GM12878 (cell line): ENCODE data around the gene MMD2. TPM values are rescaled to one million over a fixed set of nuclear protein-coding genes. Genes with fewer than 3 reads are reported as not detected.

Experiments used
- ATAC-seq: fragments of 200-7000 bp; cut with Tn5 transposase; 3 replicates; pipeline ENCODE4 v1.9.1; 2020; ENCODE audit warnings: mild to moderate bottlenecking, moderate library complexity
- BruUV-seq: library from RNA; stranded (reverse); fragments of 400-500 nt; replicated peaks from 2 replicates; lab custom pipeline; 2021; lab: Mats Ljungman, UMichigan
- CTCF ChIA-PET: fragments of 300-600 bp; sonication (Branson Sonifier 250); formaldehyde crosslinking; extraction: SDS; loops from one replicate; lab custom pipeline; 2021; ENCODE audit warnings: inconsistent platforms; lab: Yijun Ruan, JAX
- POLR2A ChIA-PET: fragments of 350-600 bp; formaldehyde crosslinking; extraction: SDS; loops from one replicate; lab custom pipeline; 2021; ENCODE audit warnings: inconsistent platforms; lab: Charles Lee
- RAD21 ChIA-PET: fragments of 300-600 bp; sonication (Branson Sonifier 250); formaldehyde crosslinking; loops from one replicate; lab custom pipeline; 2023; ENCODE audit warnings: antibody characterized with exemption; ENCODE audit not compliant: unreplicated experiment; lab: Charles Lee
- SMC1A ChIA-PET: fragments of 300-600 bp; sonication (Branson Sonifier 250); formaldehyde crosslinking; loops from one replicate; lab custom pipeline; 2023; ENCODE audit not compliant: unreplicated experiment, uncharacterized antibody; lab: Charles Lee
- DNase-seq: peaks from one replicate; pipeline ENCODE4 v3.0.0-alpha.2; 2011; ENCODE audit warnings: low read depth, low spot score
- FAIRE-seq: peaks from 3 replicates; lab custom pipeline; 2011; peaks lifted over from hg19 to GRCh38; lab: Jason Lieb, UNC
- H2AFZ ChIP-seq: 2 replicates; pipeline ENCODE4 v1.6.0; 2011; ENCODE audit warnings: low read depth, low read length, control low read depth; ENCODE audit not compliant: control insufficient read depth
- H3K27ac ChIP-seq: 2 replicates; pipeline ENCODE4 v1.5.1; 2011; ENCODE audit warnings: control low read depth; ENCODE audit not compliant: control insufficient read depth, insufficient read depth
- H3K27me3 ChIP-seq, 2 experiments: replicated peaks in 1 of 2; 2 replicates each; pipeline versions ENCODE4 v1.6.0 to v1.6.1; 2011; ENCODE audit warnings: low read length in 1 of 2; ENCODE audit not compliant: control insufficient read depth in 2 of 2, insufficient read depth in 2 of 2
- H3K36me3 ChIP-seq, 2 experiments: 2 replicates each; pipeline ENCODE4 v1.5.1; 2011; ENCODE audit warnings: low read length in 1 of 2; ENCODE audit not compliant: control insufficient read depth in 2 of 2, insufficient read depth in 2 of 2
- H3K4me1 ChIP-seq: 2 replicates; pipeline ENCODE4 v1.6.1; 2011; ENCODE audit warnings: mild to moderate bottlenecking, low read length, moderate library complexity, mixed read lengths; ENCODE audit not compliant: control insufficient read depth, insufficient read depth
- H3K4me2 ChIP-seq: 2 replicates; pipeline ENCODE4 v1.6.0; 2011; ENCODE audit warnings: control low read depth; ENCODE audit not compliant: control insufficient read depth, insufficient read depth
- H3K4me3 ChIP-seq: fragments of 200-600 bp; sonication (generic); 2 replicates; pipeline ENCODE4 v1.5.1; 2016
- H3K79me2 ChIP-seq: 2 replicates; pipeline ENCODE4 v1.6.0; 2011; ENCODE audit warnings: low read length; ENCODE audit not compliant: control insufficient read depth, insufficient read depth
- H3K9ac ChIP-seq: 2 replicates; pipeline ENCODE4 v1.8.0; 2011; ENCODE audit warnings: low read length, control low read depth, mixed read lengths; ENCODE audit not compliant: control insufficient read depth, insufficient read depth
- H3K9me3 ChIP-seq: replicated peaks from 3 replicates; pipeline ENCODE4 v1.5.1; 2011; ENCODE audit warnings: mild to moderate bottlenecking, low read length; ENCODE audit not compliant: control insufficient read depth, insufficient read depth
- H4K20me1 ChIP-seq: 2 replicates; pipeline ENCODE4 v1.6.0; 2011; ENCODE audit not compliant: control insufficient read depth, insufficient read depth
- HDGF ChIP-seq: fragments of 450-650 bp; IDR thresholded peaks from 2 replicates; pipeline ENCODE4 v1.6.1; 2016; ENCODE audit warnings: antibody characterized with exemption
- NBN ChIP-seq: fragments of 450-650 bp; IDR thresholded peaks from 2 replicates; pipeline ENCODE4 v1.6.1; 2016
- NFXL1 ChIP-seq: fragments of 450-650 bp; IDR thresholded peaks from 2 replicates; pipeline ENCODE4 v1.6.1; 2017; ENCODE audit warnings: antibody characterized with exemption, mild to moderate bottlenecking, borderline replicate concordance
- YBX1 ChIP-seq: fragments of 450-650 bp; IDR thresholded peaks from 2 replicates; pipeline ENCODE4 v1.6.1; 2016; ENCODE audit warnings: antibody characterized with exemption
- YY1 ChIP-seq: IDR thresholded peaks from 2 replicates; pipeline ENCODE4 v1.6.1; 2011; ENCODE audit warnings: low read depth, mild to moderate bottlenecking, low read length
- ZBED1 ChIP-seq: IDR thresholded peaks from 2 replicates; pipeline ENCODE4 v1.6.1; 2016; ENCODE audit warnings: borderline replicate concordance
- ZNF274 ChIP-seq: IDR thresholded peaks from one replicate; pipeline ENCODE4 v1.8.0; 2011; ENCODE audit not compliant: insufficient read length, insufficient read depth
- WGBS: methylation state at CpG from one replicate; pipeline ENCODE4 v1.1.6; 2016; ENCODE audit warnings: low lambda C conversion rate; ENCODE audit not compliant: insufficient replicate concordance, insufficient coverage; ENCODE audit errors: missing lambda C conversion rate; 5-methylcytosine and 5-hydroxymethylcytosine counted together
- in situ Hi-C: fragments of 300-500 bp; cut with MboI; formaldehyde crosslinking; loops from 9 replicates; pipeline ENCODE4 v1.14.3; 2018; ENCODE audit warnings: mixed read lengths
- intact Hi-C: fragments of 100-400 bp; cut with micrococcal nuclease; formaldehyde crosslinking; loops from one replicate; pipeline ENCODE4 v1.14.2; 2022; ENCODE audit not compliant: unreplicated experiment
- polyA plus RNA-seq, 11 experiments: library from polyadenylated mRNA; depleted of rRNA in 4 of 11; unstranded in 6 of 11; stranded (reverse) in 5 of 11; fragments of >200 nt; fragmentation: Nextera tagmentation in 4 of 11; fragmentation: Illumina TruSeq in 1 of 11; extraction: Ambion mirVana in 4 of 11; extraction: Trizol in 1 of 11; gene quantifications; 1 replicate in 1 of 11; 2 replicates in 10 of 11; pipeline versions ENCODE4 v1.2.1 to v1.2.3, GENCODE V29; 2011 to 2016; ENCODE audit warnings: inconsistent platforms in 2 of 11, missing spikeins in 2 of 11, low read depth in 1 of 11
- total RNA-seq, 4 experiments: library from RNA; depleted of rRNA in 3 of 4; stranded (reverse); fragments of >200 nt in 3 of 4; fragmentation: Illumina TruSeq in 1 of 4; extraction: Trizol in 1 of 4; gene quantifications; 2 replicates each; pipeline versions ENCODE4 v1.2.1 to v1.2.3, GENCODE V29; 2013 to 2021
- TF ChIP-seq, protein P1 (sequence below): fragments of 450-650 bp; conservative IDR thresholded peaks from 2 replicates; pipeline ENCODE4 v1.6.1; 2017; ENCODE audit warnings: mild to moderate bottlenecking, moderate library complexity
- TF ChIP-seq, protein P2 (sequence below): fragments of 450-650 bp; IDR thresholded peaks from 2 replicates; pipeline ENCODE4 v1.6.1; 2017; ENCODE audit warnings: antibody characterized with exemption, mild to moderate bottlenecking, moderate library complexity
- TF ChIP-seq, protein P3 (sequence below): fragments of 450-650 bp; IDR thresholded peaks from 2 replicates; pipeline ENCODE4 v1.6.1; 2017; ENCODE audit warnings: mild to moderate bottlenecking, low read depth, inconsistent platforms; ENCODE audit not compliant: poor library complexity, severe bottlenecking
- TF ChIP-seq, protein P4 (sequence below): fragments of 450-650 bp; IDR thresholded peaks from 2 replicates; pipeline ENCODE4 v1.6.1; 2017; ENCODE audit warnings: mild to moderate bottlenecking, moderate library complexity

MMD2 gene
- total and polyA plus RNA-seq, 10 of the 15 experiments (the other 5 are each of a cell fraction or from before 2014, with no cell fraction given): not detected

DNA sequence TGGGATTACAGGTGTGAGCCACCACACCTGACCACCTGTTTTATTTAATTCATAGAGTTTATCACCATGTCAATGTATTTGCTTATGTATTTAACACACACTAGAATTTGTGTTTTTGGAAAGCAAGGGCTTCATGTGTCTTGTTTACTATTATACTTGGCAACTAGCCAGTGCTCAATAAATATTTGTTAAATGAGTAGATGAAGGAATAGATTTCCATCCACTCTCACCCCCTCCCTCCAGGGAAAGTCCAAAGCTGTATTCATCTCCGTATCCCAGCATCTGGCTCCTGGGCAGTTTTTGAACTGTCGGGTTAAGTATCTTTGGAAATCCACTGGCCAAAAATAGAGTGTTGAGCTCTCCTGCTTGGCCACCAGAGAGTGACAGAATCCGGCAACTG is 70.8 kb downstream of the MMD2 start (continued):
- TF ChIP-seq, protein P1, sequence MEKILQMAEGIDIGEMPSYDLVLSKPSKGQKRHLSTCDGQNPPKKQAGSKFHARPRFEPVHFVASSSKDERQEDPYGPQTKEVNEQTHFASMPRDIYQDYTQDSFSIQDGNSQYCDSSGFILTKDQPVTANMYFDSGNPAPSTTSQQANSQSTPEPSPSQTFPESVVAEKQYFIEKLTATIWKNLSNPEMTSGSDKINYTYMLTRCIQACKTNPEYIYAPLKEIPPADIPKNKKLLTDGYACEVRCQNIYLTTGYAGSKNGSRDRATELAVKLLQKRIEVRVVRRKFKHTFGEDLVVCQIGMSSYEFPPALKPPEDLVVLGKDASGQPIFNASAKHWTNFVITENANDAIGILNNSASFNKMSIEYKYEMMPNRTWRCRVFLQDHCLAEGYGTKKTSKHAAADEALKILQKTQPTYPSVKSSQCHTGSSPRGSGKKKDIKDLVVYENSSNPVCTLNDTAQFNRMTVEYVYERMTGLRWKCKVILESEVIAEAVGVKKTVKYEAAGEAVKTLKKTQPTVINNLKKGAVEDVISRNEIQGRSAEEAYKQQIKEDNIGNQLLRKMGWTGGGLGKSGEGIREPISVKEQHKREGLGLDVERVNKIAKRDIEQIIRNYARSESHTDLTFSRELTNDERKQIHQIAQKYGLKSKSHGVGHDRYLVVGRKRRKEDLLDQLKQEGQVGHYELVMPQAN: no peak
- TF ChIP-seq, protein P2, sequence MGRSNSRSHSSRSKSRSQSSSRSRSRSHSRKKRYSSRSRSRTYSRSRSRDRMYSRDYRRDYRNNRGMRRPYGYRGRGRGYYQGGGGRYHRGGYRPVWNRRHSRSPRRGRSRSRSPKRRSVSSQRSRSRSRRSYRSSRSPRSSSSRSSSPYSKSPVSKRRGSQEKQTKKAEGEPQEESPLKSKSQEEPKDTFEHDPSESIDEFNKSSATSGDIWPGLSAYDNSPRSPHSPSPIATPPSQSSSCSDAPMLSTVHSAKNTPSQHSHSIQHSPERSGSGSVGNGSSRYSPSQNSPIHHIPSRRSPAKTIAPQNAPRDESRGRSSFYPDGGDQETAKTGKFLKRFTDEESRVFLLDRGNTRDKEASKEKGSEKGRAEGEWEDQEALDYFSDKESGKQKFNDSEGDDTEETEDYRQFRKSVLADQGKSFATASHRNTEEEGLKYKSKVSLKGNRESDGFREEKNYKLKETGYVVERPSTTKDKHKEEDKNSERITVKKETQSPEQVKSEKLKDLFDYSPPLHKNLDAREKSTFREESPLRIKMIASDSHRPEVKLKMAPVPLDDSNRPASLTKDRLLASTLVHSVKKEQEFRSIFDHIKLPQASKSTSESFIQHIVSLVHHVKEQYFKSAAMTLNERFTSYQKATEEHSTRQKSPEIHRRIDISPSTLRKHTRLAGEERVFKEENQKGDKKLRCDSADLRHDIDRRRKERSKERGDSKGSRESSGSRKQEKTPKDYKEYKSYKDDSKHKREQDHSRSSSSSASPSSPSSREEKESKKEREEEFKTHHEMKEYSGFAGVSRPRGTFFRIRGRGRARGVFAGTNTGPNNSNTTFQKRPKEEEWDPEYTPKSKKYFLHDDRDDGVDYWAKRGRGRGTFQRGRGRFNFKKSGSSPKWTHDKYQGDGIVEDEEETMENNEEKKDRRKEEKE: no peak

DNA sequence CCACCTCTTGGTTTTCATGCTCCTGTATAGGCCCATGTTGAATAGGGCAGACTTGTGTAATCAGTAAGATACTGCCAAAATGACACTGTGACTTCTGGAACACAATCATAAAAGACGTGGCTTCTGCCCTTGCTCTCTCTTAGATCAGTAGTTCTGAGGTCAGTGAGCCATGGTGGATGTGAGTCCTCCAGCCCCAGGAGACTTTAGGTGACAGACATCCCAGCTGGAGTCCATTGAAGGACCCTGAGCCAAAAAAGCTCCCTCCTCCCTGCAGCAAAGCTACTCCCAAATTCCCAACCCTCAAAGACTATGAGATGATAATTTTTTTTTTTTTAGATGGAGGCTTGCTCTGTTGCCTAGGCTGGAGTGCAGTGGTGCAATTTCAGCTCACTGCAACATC is 72.3 kb downstream of the MMD2 start:
- Histone ChIP-seq H3K9ac (no peak overlapping the region), H4K20me1 (no peaks in the 10 kb centered on the region), H3K4me2 (no peak overlapping the region), H2AFZ (no peak overlapping the region), H3K27ac (no peak overlapping the region), H3K9me3 (no peaks in the 10 kb centered on the region), H3K36me3 (no peaks in the 10 kb centered on the region), H3K4me1 (no peaks in the 10 kb centered on the region), H3K79me2 (no peaks in the 10 kb centered on the region), H3K27me3 (peaks cover 3% of the 10 kb centered on the region in 2 experiments), H3K4me3 (no peak overlapping the region)
- ChIA-PET CTCF (interaction anchor here (0.7 to 1.5 kb wide), 2 partner anchors 57 to 220 kb away, joined by 3 read pairs; no protein-coding TSS in a partner anchor), SMC1A (no interaction called here), POLR2A (no interaction called here), RAD21 (no interaction called here)
- no peak for DNase-seq
- no peak for FAIRE-seq
- intact Hi-C loops: no loop called here
- WGBS: 0% methylated on average over 1 of the region's 1 CpG
- in situ Hi-C loops: no loop called here
- ATAC-seq: no peak
- BruUV-seq: no TSS peak
- TF ChIP-seq NBN (no peak), HDGF (no peak), YY1 (no peak), NFXL1 (no peak), YBX1 (no peak), ZNF274 (no peak), ZBED1 (no peak)
- TF ChIP-seq, protein P3, sequence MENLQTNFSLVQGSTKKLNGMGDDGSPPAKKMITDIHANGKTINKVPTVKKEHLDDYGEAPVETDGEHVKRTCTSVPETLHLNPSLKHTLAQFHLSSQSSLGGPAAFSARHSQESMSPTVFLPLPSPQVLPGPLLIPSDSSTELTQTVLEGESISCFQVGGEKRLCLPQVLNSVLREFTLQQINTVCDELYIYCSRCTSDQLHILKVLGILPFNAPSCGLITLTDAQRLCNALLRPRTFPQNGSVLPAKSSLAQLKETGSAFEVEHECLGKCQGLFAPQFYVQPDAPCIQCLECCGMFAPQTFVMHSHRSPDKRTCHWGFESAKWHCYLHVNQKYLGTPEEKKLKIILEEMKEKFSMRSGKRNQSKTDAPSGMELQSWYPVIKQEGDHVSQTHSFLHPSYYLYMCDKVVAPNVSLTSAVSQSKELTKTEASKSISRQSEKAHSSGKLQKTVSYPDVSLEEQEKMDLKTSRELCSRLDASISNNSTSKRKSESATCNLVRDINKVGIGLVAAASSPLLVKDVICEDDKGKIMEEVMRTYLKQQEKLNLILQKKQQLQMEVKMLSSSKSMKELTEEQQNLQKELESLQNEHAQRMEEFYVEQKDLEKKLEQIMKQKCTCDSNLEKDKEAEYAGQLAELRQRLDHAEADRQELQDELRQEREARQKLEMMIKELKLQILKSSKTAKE: no peak
- TF ChIP-seq, protein P4, sequence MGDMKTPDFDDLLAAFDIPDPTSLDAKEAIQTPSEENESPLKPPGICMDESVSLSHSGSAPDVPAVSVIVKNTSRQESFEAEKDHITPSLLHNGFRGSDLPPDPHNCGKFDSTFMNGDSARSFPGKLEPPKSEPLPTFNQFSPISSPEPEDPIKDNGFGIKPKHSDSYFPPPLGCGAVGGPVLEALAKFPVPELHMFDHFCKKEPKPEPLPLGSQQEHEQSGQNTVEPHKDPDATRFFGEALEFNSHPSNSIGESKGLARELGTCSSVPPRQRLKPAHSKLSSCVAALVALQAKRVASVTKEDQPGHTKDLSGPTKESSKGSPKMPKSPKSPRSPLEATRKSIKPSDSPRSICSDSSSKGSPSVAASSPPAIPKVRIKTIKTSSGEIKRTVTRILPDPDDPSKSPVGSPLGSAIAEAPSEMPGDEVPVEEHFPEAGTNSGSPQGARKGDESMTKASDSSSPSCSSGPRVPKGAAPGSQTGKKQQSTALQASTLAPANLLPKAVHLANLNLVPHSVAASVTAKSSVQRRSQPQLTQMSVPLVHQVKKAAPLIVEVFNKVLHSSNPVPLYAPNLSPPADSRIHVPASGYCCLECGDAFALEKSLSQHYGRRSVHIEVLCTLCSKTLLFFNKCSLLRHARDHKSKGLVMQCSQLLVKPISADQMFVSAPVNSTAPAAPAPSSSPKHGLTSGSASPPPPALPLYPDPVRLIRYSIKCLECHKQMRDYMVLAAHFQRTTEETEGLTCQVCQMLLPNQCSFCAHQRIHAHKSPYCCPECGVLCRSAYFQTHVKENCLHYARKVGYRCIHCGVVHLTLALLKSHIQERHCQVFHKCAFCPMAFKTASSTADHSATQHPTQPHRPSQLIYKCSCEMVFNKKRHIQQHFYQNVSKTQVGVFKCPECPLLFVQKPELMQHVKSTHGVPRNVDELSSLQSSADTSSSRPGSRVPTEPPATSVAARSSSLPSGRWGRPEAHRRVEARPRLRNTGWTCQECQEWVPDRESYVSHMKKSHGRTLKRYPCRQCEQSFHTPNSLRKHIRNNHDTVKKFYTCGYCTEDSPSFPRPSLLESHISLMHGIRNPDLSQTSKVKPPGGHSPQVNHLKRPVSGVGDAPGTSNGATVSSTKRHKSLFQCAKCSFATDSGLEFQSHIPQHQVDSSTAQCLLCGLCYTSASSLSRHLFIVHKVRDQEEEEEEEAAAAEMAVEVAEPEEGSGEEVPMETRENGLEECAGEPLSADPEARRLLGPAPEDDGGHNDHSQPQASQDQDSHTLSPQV: no peak
